HepG2 (cell line): ENCODE data around the gene RAC3. TPM values are rescaled to one million over a fixed set of nuclear protein-coding genes. Genes with fewer than 3 reads are reported as not detected.
A peak's percentile ranks its signal among the peaks of the same experiment; 100 is the strongest.

Experiments
- AHR ChIP-seq: IDR thresholded peaks from 2 replicates; pipeline ENCODE4 v1.6.1; 2018; ENCODE audit warnings: missing genetic modification reagents, missing compliant biosample characterization
- AKAP8 ChIP-seq: sonication (generic); formaldehyde crosslinking; IDR thresholded peaks from 2 replicates; pipeline ENCODE4 v1.5.1; 2020; ENCODE audit warnings: mild to moderate bottlenecking, missing genetic modification reagents
- CHCHD3 ChIP-seq: sonication (generic); formaldehyde crosslinking; IDR thresholded peaks from 2 replicates; pipeline ENCODE4 v1.8.0; 2022; ENCODE audit warnings: mild to moderate bottlenecking, missing genetic modification reagents, moderate library complexity
- FOXA3 ChIP-seq: IDR thresholded peaks from 2 replicates; pipeline ENCODE4 v1.6.1; 2016; ENCODE audit warnings: missing genetic modification reagents, missing compliant biosample characterization
- GTF2F1 ChIP-seq: fragments of 150-350 bp; IDR thresholded peaks from 2 replicates; pipeline ENCODE4 v1.6.1; 2014; ENCODE audit warnings: low read length
- HDAC2 ChIP-seq: sonication (generic); formaldehyde crosslinking; IDR thresholded peaks from 2 replicates; pipeline ENCODE4 v1.4.0; 2020; ENCODE audit warnings: missing genetic modification reagents
- IRX3 ChIP-seq: sonication (generic); formaldehyde crosslinking; IDR thresholded peaks from 2 replicates; pipeline ENCODE4 v1.8.1; 2023; ENCODE audit warnings: mild to moderate bottlenecking, low read depth, missing genetic modification reagents, borderline replicate concordance
- PAF1 ChIP-seq: IDR thresholded peaks from 2 replicates; pipeline ENCODE4 v1.6.1; 2016; ENCODE audit warnings: missing genetic modification reagents, missing compliant biosample characterization
- SP140L ChIP-seq: sonication (generic); formaldehyde crosslinking; IDR thresholded peaks from 2 replicates; pipeline ENCODE4 v1.4.0; 2020; ENCODE audit warnings: missing genetic modification reagents, borderline replicate concordance
- TARDBP ChIP-seq: sonication (generic); formaldehyde crosslinking; IDR thresholded peaks from 2 replicates; pipeline ENCODE4 v1.8.0; 2022; ENCODE audit warnings: mild to moderate bottlenecking, missing genetic modification reagents
- TFAP4 ChIP-seq: sonication (generic); IDR thresholded peaks from 2 replicates; pipeline ENCODE4 v1.6.1; 2016; ENCODE audit warnings: low read depth, borderline replicate concordance
- ZBTB8A ChIP-seq: sonication (generic); formaldehyde crosslinking; IDR thresholded peaks from 2 replicates; pipeline ENCODE4 v1.4.0; 2020; ENCODE audit warnings: mild to moderate bottlenecking, low read depth, missing genetic modification reagents, borderline replicate concordance
- ZNF138 ChIP-seq: sonication (generic); formaldehyde crosslinking; IDR thresholded peaks from 2 replicates; pipeline ENCODE4 v1.5.0; 2020; ENCODE audit warnings: mild to moderate bottlenecking, low read depth, missing genetic modification reagents
- ZNF292 ChIP-seq: sonication (generic); formaldehyde crosslinking; IDR thresholded peaks from 2 replicates; pipeline ENCODE4 v1.8.1; 2022; ENCODE audit warnings: mild to moderate bottlenecking, low read depth, missing genetic modification reagents, borderline replicate concordance
- ZSCAN21 ChIP-seq: sonication (generic); formaldehyde crosslinking; IDR thresholded peaks from 2 replicates; pipeline ENCODE4 v1.8.0; 2022; ENCODE audit warnings: mild to moderate bottlenecking, missing genetic modification reagents, moderate library complexity, borderline replicate concordance
- polyA plus RNA-seq, 8 experiments: library from polyadenylated mRNA; depleted of rRNA in 3 of 8; stranded (reverse) in 7 of 8; unstranded in 1 of 8; fragments of >200 nt; fragmentation: Illumina TruSeq in 4 of 8; extraction: Trizol in 4 of 8; gene quantifications; 2 replicates each; pipeline versions ENCODE4 v1.2.1 to v1.2.3, GENCODE V29; 2011 to 2016; ENCODE audit warnings: low read depth in 4 of 8, missing spikeins in 1 of 8, mixed read lengths in 1 of 8; ENCODE audit not compliant: insufficient read depth in 1 of 8
- total RNA-seq, 5 experiments: library from RNA; depleted of rRNA; stranded (reverse); fragments of >200 nt; fragmentation: Illumina TruSeq; extraction: Trizol; gene quantifications; 2 replicates each; pipeline ENCODE4 v1.2.3, GENCODE V29; 2016; ENCODE audit warnings: low read depth in 1 of 5
- TF ChIP-seq, protein P1 (sequence below): sonication (generic); formaldehyde crosslinking; IDR thresholded peaks from 2 replicates; pipeline ENCODE4 v1.4.0; 2020; ENCODE audit warnings: missing genetic modification reagents
- TF ChIP-seq, protein P2 (sequence below): sonication (generic); formaldehyde crosslinking; IDR thresholded peaks from 2 replicates; pipeline ENCODE4 v1.5.1; 2020; ENCODE audit warnings: missing genetic modification reagents, mild to moderate bottlenecking, borderline replicate concordance
- TF ChIP-seq, protein P3 (sequence below): sonication (generic); formaldehyde crosslinking; IDR thresholded peaks from 2 replicates; pipeline ENCODE4 v1.4.0; 2020; ENCODE audit warnings: missing genetic modification reagents, borderline replicate concordance
- TF ChIP-seq, protein P4 (sequence below): IDR thresholded peaks from 2 replicates; pipeline ENCODE4 v1.4.0; 2020; ENCODE audit warnings: mild to moderate bottlenecking, missing genetic modification reagents

Gene RAC3
- total and polyA plus RNA-seq, 2 of the 13 experiments (the other 11 are each of a cell fraction or from before 2014, with no cell fraction given): 10.5 to 21.3 TPM

GRCh38 chr17:81996757-81997441, 34.6 kb upstream of the RAC3 start (continued):
- TF ChIP-seq, protein P1, sequence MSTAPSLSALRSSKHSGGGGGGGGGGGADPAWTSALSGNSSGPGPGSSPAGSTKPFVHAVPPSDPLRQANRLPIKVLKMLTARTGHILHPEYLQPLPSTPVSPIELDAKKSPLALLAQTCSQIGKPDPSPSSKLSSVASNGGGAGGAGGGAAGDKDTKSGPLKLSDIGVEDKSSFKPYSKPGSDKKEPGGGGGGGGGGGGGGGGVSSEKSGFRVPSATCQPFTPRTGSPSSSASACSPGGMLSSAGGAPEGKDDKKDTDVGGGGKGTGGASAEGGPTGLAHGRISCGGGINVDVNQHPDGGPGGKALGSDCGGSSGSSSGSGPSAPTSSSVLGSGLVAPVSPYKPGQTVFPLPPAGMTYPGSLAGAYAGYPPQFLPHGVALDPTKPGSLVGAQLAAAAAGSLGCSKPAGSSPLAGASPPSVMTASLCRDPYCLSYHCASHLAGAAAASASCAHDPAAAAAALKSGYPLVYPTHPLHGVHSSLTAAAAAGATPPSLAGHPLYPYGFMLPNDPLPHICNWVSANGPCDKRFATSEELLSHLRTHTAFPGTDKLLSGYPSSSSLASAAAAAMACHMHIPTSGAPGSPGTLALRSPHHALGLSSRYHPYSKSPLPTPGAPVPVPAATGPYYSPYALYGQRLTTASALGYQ (CRISPR knock-in tag): no peak
- TF ChIP-seq GTF2F1 (no peak), HDAC2 (CRISPR knock-in tag) (no peak), ZNF292 (CRISPR knock-in tag) (no peak), PAF1 (CRISPR knock-in tag) (peak; percentile 77; the same call in 1 of the 2 replicates), TARDBP (CRISPR knock-in tag) (0 out of 2 replicates have a peak, but pooled peaks have one; percentile 31), ZSCAN21 (CRISPR knock-in tag) (peak; percentile 79; the same call in 1 of the 2 replicates), ZNF138 (CRISPR knock-in tag) (no peak; the same call in 1 of the 2 replicates), SP140L (CRISPR knock-in tag) (no peak), TFAP4 (no peak), AHR (CRISPR knock-in tag) (no peak), FOXA3 (no peak), ZBTB8A (CRISPR knock-in tag) (no peak), AKAP8 (peak; percentile 38; the same call in 1 of the 2 replicates), IRX3 (no peak), CHCHD3 (CRISPR knock-in tag) (no peak)
- TF ChIP-seq, protein P2, sequence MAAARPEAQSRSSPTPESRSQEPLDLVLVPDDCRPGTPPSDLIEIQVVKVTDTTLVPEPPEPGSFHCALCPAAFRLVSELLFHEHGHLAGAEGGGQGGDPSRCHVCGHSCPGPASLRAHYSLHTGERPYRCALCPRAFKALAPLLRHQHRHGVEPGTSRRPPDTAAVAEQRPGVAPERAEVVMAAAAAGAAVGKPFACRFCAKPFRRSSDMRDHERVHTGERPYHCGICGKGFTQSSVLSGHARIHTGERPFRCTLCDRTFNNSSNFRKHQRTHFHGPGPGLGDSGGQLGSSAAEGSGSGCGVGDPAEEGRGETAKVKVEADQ (CRISPR knock-in tag): no peak
- TF ChIP-seq, protein P3, sequence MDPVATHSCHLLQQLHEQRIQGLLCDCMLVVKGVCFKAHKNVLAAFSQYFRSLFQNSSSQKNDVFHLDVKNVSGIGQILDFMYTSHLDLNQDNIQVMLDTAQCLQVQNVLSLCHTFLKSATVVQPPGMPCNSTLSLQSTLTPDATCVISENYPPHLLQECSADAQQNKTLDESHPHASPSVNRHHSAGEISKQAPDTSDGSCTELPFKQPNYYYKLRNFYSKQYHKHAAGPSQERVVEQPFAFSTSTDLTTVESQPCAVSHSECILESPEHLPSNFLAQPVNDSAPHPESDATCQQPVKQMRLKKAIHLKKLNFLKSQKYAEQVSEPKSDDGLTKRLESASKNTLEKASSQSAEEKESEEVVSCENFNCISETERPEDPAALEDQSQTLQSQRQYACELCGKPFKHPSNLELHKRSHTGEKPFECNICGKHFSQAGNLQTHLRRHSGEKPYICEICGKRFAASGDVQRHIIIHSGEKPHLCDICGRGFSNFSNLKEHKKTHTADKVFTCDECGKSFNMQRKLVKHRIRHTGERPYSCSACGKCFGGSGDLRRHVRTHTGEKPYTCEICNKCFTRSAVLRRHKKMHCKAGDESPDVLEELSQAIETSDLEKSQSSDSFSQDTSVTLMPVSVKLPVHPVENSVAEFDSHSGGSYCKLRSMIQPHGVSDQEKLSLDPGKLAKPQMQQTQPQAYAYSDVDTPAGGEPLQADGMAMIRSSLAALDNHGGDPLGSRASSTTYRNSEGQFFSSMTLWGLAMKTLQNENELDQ (CRISPR knock-in tag): no peak
- TF ChIP-seq, protein P4, sequence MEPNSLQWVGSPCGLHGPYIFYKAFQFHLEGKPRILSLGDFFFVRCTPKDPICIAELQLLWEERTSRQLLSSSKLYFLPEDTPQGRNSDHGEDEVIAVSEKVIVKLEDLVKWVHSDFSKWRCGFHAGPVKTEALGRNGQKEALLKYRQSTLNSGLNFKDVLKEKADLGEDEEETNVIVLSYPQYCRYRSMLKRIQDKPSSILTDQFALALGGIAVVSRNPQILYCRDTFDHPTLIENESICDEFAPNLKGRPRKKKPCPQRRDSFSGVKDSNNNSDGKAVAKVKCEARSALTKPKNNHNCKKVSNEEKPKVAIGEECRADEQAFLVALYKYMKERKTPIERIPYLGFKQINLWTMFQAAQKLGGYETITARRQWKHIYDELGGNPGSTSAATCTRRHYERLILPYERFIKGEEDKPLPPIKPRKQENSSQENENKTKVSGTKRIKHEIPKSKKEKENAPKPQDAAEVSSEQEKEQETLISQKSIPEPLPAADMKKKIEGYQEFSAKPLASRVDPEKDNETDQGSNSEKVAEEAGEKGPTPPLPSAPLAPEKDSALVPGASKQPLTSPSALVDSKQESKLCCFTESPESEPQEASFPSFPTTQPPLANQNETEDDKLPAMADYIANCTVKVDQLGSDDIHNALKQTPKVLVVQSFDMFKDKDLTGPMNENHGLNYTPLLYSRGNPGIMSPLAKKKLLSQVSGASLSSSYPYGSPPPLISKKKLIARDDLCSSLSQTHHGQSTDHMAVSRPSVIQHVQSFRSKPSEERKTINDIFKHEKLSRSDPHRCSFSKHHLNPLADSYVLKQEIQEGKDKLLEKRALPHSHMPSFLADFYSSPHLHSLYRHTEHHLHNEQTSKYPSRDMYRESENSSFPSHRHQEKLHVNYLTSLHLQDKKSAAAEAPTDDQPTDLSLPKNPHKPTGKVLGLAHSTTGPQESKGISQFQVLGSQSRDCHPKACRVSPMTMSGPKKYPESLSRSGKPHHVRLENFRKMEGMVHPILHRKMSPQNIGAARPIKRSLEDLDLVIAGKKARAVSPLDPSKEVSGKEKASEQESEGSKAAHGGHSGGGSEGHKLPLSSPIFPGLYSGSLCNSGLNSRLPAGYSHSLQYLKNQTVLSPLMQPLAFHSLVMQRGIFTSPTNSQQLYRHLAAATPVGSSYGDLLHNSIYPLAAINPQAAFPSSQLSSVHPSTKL (CRISPR knock-in tag): no peak
